H1 (cell line): ENCODE measurements around the gene OR10A2. TPM values are rescaled to one million over a fixed set of nuclear protein-coding genes. Genes with fewer than 3 reads are reported as not detected.

Experiments
- CTCF ChIA-PET: fragments of 300-600 bp; sonication (Branson Sonifier 250); formaldehyde crosslinking; loops from one replicate; lab custom pipeline; 2021; ENCODE audit not compliant: partially characterized antibody; lab: Charles Lee
- POLR2A ChIA-PET: fragments of 300-600 bp; sonication (Branson Sonifier 250); formaldehyde crosslinking; loops from one replicate; lab custom pipeline; 2021; ENCODE audit warnings: inconsistent platforms; ENCODE audit not compliant: partially characterized antibody; lab: Charles Lee
- DNase-seq, 2 experiments: peaks; one replicate each; pipeline versions ENCODE4 v3.0.0 to v3.0.0-alpha.2; 2010 to 2022; ENCODE audit warnings: low spot score in 2 of 2, low read depth in 1 of 2, mixed read lengths in 1 of 2
- FAIRE-seq: peaks from 2 replicates; lab custom pipeline; 2011; peaks lifted over from hg19 to GRCh38; lab: Jason Lieb, UNC
- H2AFZ ChIP-seq: 2 replicates; pipeline ENCODE4 v1.8.1; 2012; ENCODE audit warnings: low read length, inconsistent platforms
- H2AK5ac ChIP-seq: 2 replicates; pipeline ENCODE4 v1.6.1; 2013; ENCODE audit warnings: low read depth, low read length
- H2BK120ac ChIP-seq: replicated peaks from 2 replicates; pipeline ENCODE3; 2013; ENCODE audit warnings: low read depth, low read length, inconsistent platforms
- H2BK12ac ChIP-seq: 2 replicates; pipeline ENCODE4 v1.6.1; 2013; ENCODE audit warnings: low read depth, low read length
- H2BK15ac ChIP-seq: 2 replicates; pipeline ENCODE4 v1.6.1; 2013; ENCODE audit warnings: low read length
- H2BK20ac ChIP-seq: 2 replicates; pipeline ENCODE4 v1.6.1; 2013; ENCODE audit warnings: low read length
- H2BK5ac ChIP-seq: 2 replicates; pipeline ENCODE4 v1.6.1; 2013; ENCODE audit warnings: low read depth, low read length
- H3K14ac ChIP-seq: 2 replicates; pipeline ENCODE4 v1.6.1; 2013; ENCODE audit warnings: inconsistent platforms; ENCODE audit not compliant: insufficient read length
- H3K18ac ChIP-seq: 2 replicates; pipeline ENCODE4 v1.6.1; 2013; ENCODE audit warnings: low read length; ENCODE audit errors: extremely low read depth
- H3K23ac ChIP-seq: 2 replicates; pipeline ENCODE4 v1.6.1; 2013; ENCODE audit warnings: inconsistent platforms; ENCODE audit not compliant: insufficient read length
- H3K23me2 ChIP-seq: 2 replicates; pipeline ENCODE4 v1.6.1; 2013; ENCODE audit warnings: low read depth, low read length
- H3K27ac ChIP-seq: 2 replicates; pipeline ENCODE4 v1.6.1; 2011; ENCODE audit warnings: low read depth, low read length, inconsistent platforms
- H3K27me3 ChIP-seq, 4 experiments: replicated peaks in 1 of 4; 1 replicate in 1 of 4; 2 replicates in 3 of 4; pipeline versions ENCODE4 v1.6.1 to v1.8.1; 2011 to 2013; ENCODE audit warnings: low read length in 3 of 4, mild to moderate bottlenecking in 3 of 4, inconsistent platforms in 2 of 4, mixed read lengths in 2 of 4, moderate library complexity in 1 of 4; ENCODE audit not compliant: control insufficient read depth in 3 of 4, insufficient read depth in 3 of 4; ENCODE audit errors: extremely low read depth in 1 of 4
- H3K36me3 ChIP-seq, 4 experiments: 2 replicates each; pipeline versions ENCODE4 v1.6.1 to v1.8.1; 2011 to 2013; ENCODE audit warnings: mild to moderate bottlenecking in 4 of 4, low read length in 3 of 4, moderate library complexity in 2 of 4, control low read depth in 1 of 4, inconsistent platforms in 1 of 4; ENCODE audit not compliant: insufficient read depth in 4 of 4, control insufficient read depth in 2 of 4
- H3K4ac ChIP-seq: replicated peaks from 2 replicates; pipeline ENCODE3; 2013; ENCODE audit warnings: low read length, low read depth, mixed read lengths, inconsistent platforms; ENCODE audit not compliant: insufficient read length
- H3K4me1 ChIP-seq, 4 experiments: replicated peaks in 1 of 4; 1 replicate in 1 of 4; 2 replicates in 3 of 4; pipeline versions ENCODE4 v1.6.1 to v1.8.1; 2011 to 2013; ENCODE audit warnings: low read length in 3 of 4, inconsistent platforms in 2 of 4, mixed read lengths in 1 of 4; ENCODE audit not compliant: insufficient read depth in 4 of 4, control insufficient read depth in 3 of 4
- H3K4me2 ChIP-seq, 2 experiments: 2 replicates each; pipeline versions ENCODE4 v1.6.1 to v1.8.1; 2011 to 2013; ENCODE audit warnings: low read depth in 2 of 2, low read length in 2 of 2, control low read depth in 1 of 2, inconsistent platforms in 1 of 2, mild to moderate bottlenecking in 1 of 2; ENCODE audit not compliant: insufficient read depth in 1 of 2
- H3K4me3 ChIP-seq, 4 experiments: fragments of 200-600, 300-600 bp in 1 of 4; sonication (generic), shearing (Covaris generic), sonication (Bioruptor Twin) in 1 of 4; 2 replicates each; pipeline versions ENCODE4 v1.5.1 to v1.8.1; 2011 to 2016; ENCODE audit warnings: low read length in 4 of 4, low read depth in 3 of 4, control low read depth in 2 of 4, inconsistent platforms in 2 of 4, mild to moderate bottlenecking in 2 of 4, mixed read lengths in 1 of 4, moderate library complexity in 1 of 4; ENCODE audit not compliant: insufficient read depth in 2 of 4; ENCODE audit errors: extremely low read depth in 1 of 4
- H3K56ac ChIP-seq: replicated peaks from 2 replicates; pipeline ENCODE3; 2013; ENCODE audit warnings: low read depth, mild to moderate bottlenecking, mixed read lengths, low read length, inconsistent platforms; ENCODE audit not compliant: insufficient read length
- H3K79me1 ChIP-seq: 2 replicates; pipeline ENCODE4 v1.6.1; 2013; ENCODE audit warnings: low read depth, low read length, control low read depth
- H3K79me2 ChIP-seq, 2 experiments: 2 replicates each; pipeline versions ENCODE4 v1.6.1 to v1.8.1; 2012 to 2013; ENCODE audit warnings: low read length in 2 of 2, mild to moderate bottlenecking in 2 of 2, inconsistent platforms in 1 of 2; ENCODE audit not compliant: insufficient read depth in 2 of 2, control insufficient read depth in 1 of 2
- H3K9ac ChIP-seq, 4 experiments: replicated peaks in 1 of 4; 1 replicate in 1 of 4; 2 replicates in 3 of 4; pipeline versions ENCODE4 v1.6.1 to v1.8.1; 2011 to 2013; ENCODE audit warnings: low read depth in 3 of 4, low read length in 3 of 4, control low read depth in 2 of 4, mild to moderate bottlenecking in 2 of 4, moderate library complexity in 2 of 4, inconsistent platforms in 1 of 4; ENCODE audit errors: extremely low read depth in 1 of 4
- H3K9me3 ChIP-seq, 2 experiments: 2 replicates each; pipeline versions ENCODE4 v1.6.1 to v1.8.1; 2012 to 2013; ENCODE audit warnings: mild to moderate bottlenecking in 2 of 2, moderate library complexity in 2 of 2, control low read depth in 1 of 2, inconsistent platforms in 1 of 2, low read depth in 1 of 2, low read length in 1 of 2, mixed read lengths in 1 of 2; ENCODE audit not compliant: insufficient read depth in 2 of 2
- H4K20me1 ChIP-seq, 2 experiments: replicated peaks in 1 of 2; 2 replicates each; pipeline versions ENCODE3 to v1.8.1; 2011 to 2013; ENCODE audit warnings: inconsistent platforms in 2 of 2, low read length in 2 of 2, mild to moderate bottlenecking in 1 of 2; ENCODE audit not compliant: insufficient read depth in 2 of 2, control insufficient read depth in 1 of 2
- H4K5ac ChIP-seq: 2 replicates; pipeline ENCODE4 v1.6.1; 2013; ENCODE audit warnings: low read length, low read depth, mixed read lengths, inconsistent platforms; ENCODE audit not compliant: insufficient read length
- H4K8ac ChIP-seq: 2 replicates; pipeline ENCODE4 v1.8.0; 2013; ENCODE audit warnings: mild to moderate bottlenecking, moderate library complexity, low read length, inconsistent platforms; ENCODE audit not compliant: insufficient read depth; ENCODE audit errors: extremely low read depth
- H4K91ac ChIP-seq: replicated peaks from 2 replicates; pipeline ENCODE3; 2013; ENCODE audit warnings: low read length, mixed read lengths, inconsistent platforms; ENCODE audit not compliant: insufficient read length
- BACH1 ChIP-seq: IDR thresholded peaks from 2 replicates; pipeline ENCODE4 v1.6.1; 2012; ENCODE audit warnings: low read length, improper control_type of control experiment
- BCL11A ChIP-seq, 2 experiments: IDR thresholded peaks; one replicate each; pipeline ENCODE4 v1.6.1; 2011; ENCODE audit warnings: low read depth in 2 of 2, low read length in 2 of 2, mild to moderate bottlenecking in 2 of 2
- CBX5 ChIP-seq: fragments of 300-800, 300-1000 bp; sonication (generic); IDR thresholded peaks from 2 replicates; pipeline ENCODE4 v1.7.1; 2016; ENCODE audit warnings: antibody characterized with exemption, low read length, low read depth
- CTBP2 ChIP-seq: IDR thresholded peaks from 2 replicates; pipeline ENCODE4 v1.7.0; 2011; ENCODE audit warnings: borderline replicate concordance, mild to moderate bottlenecking, moderate library complexity, mixed read lengths, low read length; ENCODE audit not compliant: insufficient read depth, insufficient read length
- EGR1 ChIP-seq: IDR thresholded peaks from 2 replicates; pipeline ENCODE4 v1.6.1; 2011; ENCODE audit warnings: low read depth, low read length, borderline replicate concordance
- RXRA ChIP-seq: IDR thresholded peaks from 2 replicates; pipeline ENCODE4 v1.6.1; 2011; ENCODE audit warnings: low read depth, mild to moderate bottlenecking, low read length, moderate library complexity; ENCODE audit not compliant: insufficient read depth
- SIN3A ChIP-seq, 2 experiments: IDR thresholded peaks in 1 of 2; conservative IDR thresholded peaks in 1 of 2; 2 replicates each; pipeline ENCODE4 v1.6.1; 2011 to 2012; ENCODE audit warnings: low read length in 2 of 2, improper control_type of control experiment in 1 of 2, low read depth in 1 of 2, mild to moderate bottlenecking in 1 of 2
- SP1 ChIP-seq: IDR thresholded peaks from 2 replicates; pipeline ENCODE4 v1.6.1; 2011; ENCODE audit warnings: low read depth, low read length
- SUZ12 ChIP-seq: fragments of 200-600 bp; sonication (generic); IDR thresholded peaks from 2 replicates; pipeline ENCODE4 v1.6.1; 2012; ENCODE audit warnings: mild to moderate bottlenecking, inconsistent platforms, low read length, moderate library complexity, mixed read lengths
- TAF1 ChIP-seq: IDR thresholded peaks from 2 replicates; pipeline ENCODE4 v1.6.1; 2011; ENCODE audit warnings: mild to moderate bottlenecking, low read depth, low read length
- TBP ChIP-seq: IDR thresholded peaks from 2 replicates; pipeline ENCODE4 v1.6.1; 2011; ENCODE audit warnings: low read depth, low read length, improper control_type of control experiment
- YY1 ChIP-seq: IDR thresholded peaks from 2 replicates; pipeline ENCODE4 v1.6.1; 2011; ENCODE audit warnings: low read depth, mild to moderate bottlenecking, low read length
- WGBS, 2 experiments: shearing (Covaris generic) in 1 of 2; methylation state at CpG; one replicate each; pipeline versions ENCODE4 v1.1.6 to v1.1.7; 2013 to 2015; ENCODE audit warnings: low lambda C conversion rate in 2 of 2, mixed read lengths in 2 of 2, inconsistent platforms in 1 of 2, low coverage in 1 of 2, missing lambda C conversion rate in 1 of 2; ENCODE audit not compliant: insufficient replicate concordance in 2 of 2, insufficient coverage in 1 of 2, insufficient read length in 1 of 2; ENCODE audit errors: extremely low coverage in 1 of 2, missing lambda C conversion rate in 1 of 2; 5-methylcytosine and 5-hydroxymethylcytosine counted together
- polyA plus RNA-seq, 7 experiments: library from polyadenylated mRNA; depleted of rRNA in 3 of 7; stranded (reverse) in 5 of 7; unstranded in 2 of 7; fragments of >200 nt in 5 of 7; fragments of 200-250 nt in 2 of 7; gene quantifications; 1 replicate in 5 of 7; 2 replicates in 1 of 7; 4 replicates in 1 of 7; pipeline versions ENCODE4 v1.2.1 to v1.2.3, GENCODE V29; 2011 to 2013; ENCODE audit warnings: missing spikeins in 2 of 7, mixed read lengths in 2 of 7
- total RNA-seq: library from RNA; stranded (reverse); fragmentation: NEBNext Ultra II Directional; extraction: Animal tissue kit (Norgen Biotek cat#: 25700); gene quantifications from 2 replicates; pipeline ENCODE4 v1.2.1, GENCODE V29; 2021
- TF ChIP-seq, protein P1 (sequence below): IDR thresholded peaks from 2 replicates; pipeline ENCODE4 v1.6.1; 2011; ENCODE audit warnings: low read length, improper control_type of control experiment

The OR10A2 gene
- total and polyA plus RNA-seq, 2 of the 8 experiments (the other 6 are each of a cell fraction or from before 2014, with no cell fraction given), result not detected

DNA sequence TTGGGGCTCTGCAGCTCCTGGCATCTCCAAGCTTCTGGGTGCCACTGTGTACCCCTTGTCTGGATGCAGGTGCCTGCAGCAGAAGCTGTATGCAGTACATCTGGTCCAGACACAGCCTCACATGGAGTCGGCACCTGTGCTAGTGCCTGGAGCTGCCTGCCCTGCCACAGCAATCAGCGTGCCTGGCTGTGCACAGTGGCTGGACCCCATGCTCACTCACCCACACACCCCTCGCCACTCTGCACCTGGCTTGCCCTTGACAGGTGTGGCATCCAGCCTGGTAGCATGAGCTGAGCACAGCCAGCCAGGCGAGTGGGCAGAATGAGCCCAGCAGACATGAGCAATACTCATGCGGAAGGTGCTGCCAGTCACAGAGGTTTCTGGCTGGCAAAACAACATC is 43.9 kb upstream of the OR10A2 start:
- no peak overlapping the region for H2BK120ac ChIP-seq
- TF ChIP-seq SUZ12 (no peak), SP1 (no peak), TAF1 (no peak), BACH1 (no peak), CBX5 (no peak), YY1 (no peak), EGR1 (no peak), SIN3A (conservative IDR thresholded peaks at IDR 0.05 in 1 of 2, IDR thresholded peaks at IDR 0.05 in 1 of 2; ENCODE audit: low read depth in 1 of 2, low read length in 2 of 2) (no peak), RXRA (no peak), BCL11A (IDR thresholded peaks at IDR 0.05; ENCODE audit: low read depth in 2 of 2, low read length in 2 of 2) (no peak), CTBP2 (no peak), TBP (no peak)
- TF ChIP-seq, protein P1, sequence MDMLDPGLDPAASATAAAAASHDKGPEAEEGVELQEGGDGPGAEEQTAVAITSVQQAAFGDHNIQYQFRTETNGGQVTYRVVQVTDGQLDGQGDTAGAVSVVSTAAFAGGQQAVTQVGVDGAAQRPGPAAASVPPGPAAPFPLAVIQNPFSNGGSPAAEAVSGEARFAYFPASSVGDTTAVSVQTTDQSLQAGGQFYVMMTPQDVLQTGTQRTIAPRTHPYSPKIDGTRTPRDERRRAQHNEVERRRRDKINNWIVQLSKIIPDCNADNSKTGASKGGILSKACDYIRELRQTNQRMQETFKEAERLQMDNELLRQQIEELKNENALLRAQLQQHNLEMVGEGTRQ, result no peak

More for the DNA sequence above, 43.9 kb upstream of the OR10A2 start:
- no peak for DNase-seq
- Histone ChIP-seq H2BK5ac (no peak overlapping the region), H4K5ac (no peak overlapping the region), H3K4me3 (no peak overlapping the region), H2BK12ac (no peak overlapping the region), H3K36me3 (no peaks in the 10 kb centered on the region), H3K4me2 (no peak overlapping the region), H4K8ac (no peak overlapping the region), H3K27ac (no peak overlapping the region), H3K9ac (no peak overlapping the region), H4K20me1 (no peaks in the 10 kb centered on the region), H4K91ac (no peak overlapping the region), H3K23me2 (no peaks in the 10 kb centered on the region), H3K9me3 (no peaks in the 10 kb centered on the region; a peak in 1 of 4 replicates), H3K14ac (no peak overlapping the region), H3K79me2 (no peaks in the 10 kb centered on the region), H2BK15ac (no peak overlapping the region), H3K23ac (no peak overlapping the region), H3K4ac (no peak overlapping the region), H3K4me1 (peaks cover 0 to 5% (median 0%) of the 10 kb centered on the region in 4 experiments; a peak in 3 of 7 replicates), H3K79me1 (no peaks in the 10 kb centered on the region), H3K56ac (no peak overlapping the region), H2AK5ac (no peak overlapping the region), H2BK20ac (no peak overlapping the region), H3K18ac (no peak overlapping the region), H2AFZ (no peak overlapping the region), H3K27me3 (no peaks in the 10 kb centered on the region)
- ChIA-PET POLR2A (no interaction called here), CTCF (interaction anchor here (0.6 to 1.6 kb wide), 8 partner anchors 37 to 621 kb away, joined by 3 to 6 read pairs (median 3); no protein-coding TSS in a partner anchor)
- no peak for FAIRE-seq
- WGBS, 2 experiments, result 88% methylated on average over 5 of the region's 5 CpGs; no CpG with 5 or more reads in 1 of the 2 experiments
